SHP77 (cell line): ENCODE measurements around the gene PALM2AKAP2.

Experiments used
- DNase-seq, 2 experiments: peaks; one replicate each; lab custom pipeline; 2025; lab: John Stamatoyannopoulos, UW

PALM2AKAP2 gene

GRCh38 chr9:109779711-109780452 is at the start of gene PALM2AKAP2:
Gene PALM2AKAP2 (plus strand): TSS chr9:109780198. CDS start chr9:109780489, 291 bp downstream.
- peak in 1 of 2 experiments; percentile 16 for DNase-seq

- DNase-seq: no peak
These were observed 49.8 kb upstream of the PALM2AKAP2 start for GRCh38 chr9:109730228-109730627.

GRCh38 chr9:109733690-109734089 is 46.3 kb upstream of the PALM2AKAP2 start:
- DNase-seq: no peak

- DNase-seq: no peak
These were observed 45.2 kb upstream of the PALM2AKAP2 start for GRCh38 chr9:109734814-109735213.

GRCh38 chr9:109735801-109736200 is 44.2 kb upstream of the PALM2AKAP2 start:
- DNase-seq: no peak

- DNase-seq: no peak
These were observed 42.7 kb upstream of the PALM2AKAP2 start for GRCh38 chr9:109737295-109737694.

GRCh38 chr9:109739760-109740159 is 40.2 kb upstream of the PALM2AKAP2 start:
- DNase-seq: no peak

GRCh38 chr9:109742776-109743348 is 37.1 kb upstream of the PALM2AKAP2 start:
- no peak for DNase-seq

GRCh38 chr9:109743696-109744095 is 36.3 kb upstream of the PALM2AKAP2 start:
- DNase-seq: no peak

GRCh38 chr9:109745335-109746283 is 34.4 kb upstream of the PALM2AKAP2 start:
- DNase-seq: no peak

GRCh38 chr9:109751253-109751652 is 28.7 kb upstream of the PALM2AKAP2 start:
- DNase-seq: no peak

GRCh38 chr9:109753308-109753707 is 26.7 kb upstream of the PALM2AKAP2 start:
- DNase-seq: no peak

GRCh38 chr9:109755040-109755439 is 25.0 kb upstream of the PALM2AKAP2 start:
- no peak for DNase-seq

- DNase-seq: no peak
These were observed 20.4 kb upstream of the PALM2AKAP2 start for GRCh38 chr9:109759589-109759988.

- no peak for DNase-seq
These were observed 14.7 kb upstream of the PALM2AKAP2 start for GRCh38 chr9:109765278-109765677.

- no peak for DNase-seq
These were observed 14.2 kb upstream of the PALM2AKAP2 start for GRCh38 chr9:109765830-109766229.

- DNase-seq: no peak
These were observed 13.6 kb upstream of the PALM2AKAP2 start for GRCh38 chr9:109766351-109766750.

- no peak for DNase-seq
These were observed 12.6 kb upstream of the PALM2AKAP2 start for GRCh38 chr9:109767404-109767803.

- DNase-seq: no peak
These were observed 12.2 kb upstream of the PALM2AKAP2 start for GRCh38 chr9:109767814-109768213.

- no peak for DNase-seq
These were observed 10.7 kb upstream of the PALM2AKAP2 start for GRCh38 chr9:109769250-109769649.

GRCh38 chr9:109770101-109770500 is 9.9 kb upstream of the PALM2AKAP2 start:
- DNase-seq: no peak

GRCh38 chr9:109771087-109771486 is 8.9 kb upstream of the PALM2AKAP2 start:
- no peak for DNase-seq
